NK-92 (cell line): ENCODE measurements around the gene MYH7B.

Experiments used
- DNase-seq: peaks from one replicate; lab custom pipeline; 2025; ENCODE audit not compliant: unreplicated experiment; lab: John Stamatoyannopoulos, UW

MYH7B gene

GRCh38 chr20:34974246-34974645 lies 18.6 kb downstream of the MYH7B start:
- DNase-seq, result no peak

GRCh38 chr20:34976286-34976685 lies 20.6 kb downstream of the MYH7B start:
- no peak for DNase-seq

- DNase-seq, result no peak
These were observed 21.9 kb downstream of the MYH7B start for GRCh38 chr20:34977365-34978091.

GRCh38 chr20:34978092-34978744 lies 22.6 kb downstream of the MYH7B start:
- no peak for DNase-seq

GRCh38 chr20:34979366-34980153 lies 23.9 kb downstream of the MYH7B start:
- DNase-seq, result no peak

GRCh38 chr20:34980543-34981233 lies 25.0 kb downstream of the MYH7B start:
- no peak for DNase-seq

GRCh38 chr20:34982270-34983088 lies 26.8 kb downstream of the MYH7B start:
- DNase-seq, result no peak

GRCh38 chr20:34983089-34983820 lies 27.6 kb downstream of the MYH7B start:
- no peak for DNase-seq

GRCh38 chr20:34983995-34984735 lies 28.5 kb downstream of the MYH7B start:
- no peak for DNase-seq

- no peak for DNase-seq
These were observed 29.1 kb downstream of the MYH7B start for GRCh38 chr20:34984756-34985261.

- DNase-seq, result no peak
These were observed 30.0 kb downstream of the MYH7B start for GRCh38 chr20:34985461-34986310.

GRCh38 chr20:34986311-34987287 lies 30.9 kb downstream of the MYH7B start:
- no peak for DNase-seq

- no peak for DNase-seq
These were observed 31.9 kb downstream of the MYH7B start for GRCh38 chr20:34987288-34988190.

- DNase-seq, result no peak
These were observed 32.5 kb downstream of the MYH7B start for GRCh38 chr20:34988191-34988540.

GRCh38 chr20:34989118-34989517 lies 33.5 kb downstream of the MYH7B start:
- DNase-seq, result no peak

GRCh38 chr20:34989670-34990069 lies 34.0 kb downstream of the MYH7B start:
- no peak for DNase-seq
